Osteocyte (in vitro differentiated cells): ENCODE results near the gene EN1. TPM values are rescaled to one million over a fixed set of nuclear protein-coding genes. Genes with fewer than 3 reads are reported as not detected.

Experiments used
- DNase-seq: peaks from one replicate; pipeline ENCODE4 v3.0.0; 2021; ENCODE audit warnings: mixed read lengths; ENCODE audit not compliant: unreplicated experiment; ENCODE audit errors: extremely low spot score
- H3K27ac Mint-ChIP-seq: one replicate; pipeline ENCODE4 v1.8.0; 2021; ENCODE audit warnings: mild to moderate bottlenecking, mixed read lengths; ENCODE audit not compliant: unreplicated experiment
- H3K27me3 Mint-ChIP-seq: one replicate; pipeline ENCODE4 v1.8.0; 2021; ENCODE audit warnings: mixed read lengths; ENCODE audit not compliant: unreplicated experiment
- H3K36me3 Mint-ChIP-seq: one replicate; pipeline ENCODE4 v1.8.0; 2021; ENCODE audit warnings: mixed read lengths; ENCODE audit not compliant: unreplicated experiment
- H3K4me1 Mint-ChIP-seq: one replicate; pipeline ENCODE4 v1.8.0; 2021; ENCODE audit warnings: mixed read lengths; ENCODE audit not compliant: unreplicated experiment
- H3K4me3 Mint-ChIP-seq: one replicate; pipeline ENCODE4 v1.8.0; 2021; ENCODE audit warnings: mild to moderate bottlenecking, moderate library complexity, mixed read lengths; ENCODE audit not compliant: unreplicated experiment
- H3K9me3 Mint-ChIP-seq: one replicate; pipeline ENCODE4 v1.8.0; 2021; ENCODE audit warnings: mixed read lengths; ENCODE audit not compliant: unreplicated experiment
- total RNA-seq: library from RNA; stranded (reverse); gene quantifications from 2 replicates; pipeline ENCODE4 v1.2.1, GENCODE V29; 2021
- TF ChIP-seq, protein P1 (sequence below): fragments of 200-600 bp; sonication (generic); IDR thresholded peaks from 2 replicates; pipeline ENCODE4 v1.5.0; 2021; ENCODE audit warnings: antibody characterized with exemption, mild to moderate bottlenecking, moderate library complexity

Gene EN1
- total RNA-seq, 1 donor from 2014 or later: not detected

DNA sequence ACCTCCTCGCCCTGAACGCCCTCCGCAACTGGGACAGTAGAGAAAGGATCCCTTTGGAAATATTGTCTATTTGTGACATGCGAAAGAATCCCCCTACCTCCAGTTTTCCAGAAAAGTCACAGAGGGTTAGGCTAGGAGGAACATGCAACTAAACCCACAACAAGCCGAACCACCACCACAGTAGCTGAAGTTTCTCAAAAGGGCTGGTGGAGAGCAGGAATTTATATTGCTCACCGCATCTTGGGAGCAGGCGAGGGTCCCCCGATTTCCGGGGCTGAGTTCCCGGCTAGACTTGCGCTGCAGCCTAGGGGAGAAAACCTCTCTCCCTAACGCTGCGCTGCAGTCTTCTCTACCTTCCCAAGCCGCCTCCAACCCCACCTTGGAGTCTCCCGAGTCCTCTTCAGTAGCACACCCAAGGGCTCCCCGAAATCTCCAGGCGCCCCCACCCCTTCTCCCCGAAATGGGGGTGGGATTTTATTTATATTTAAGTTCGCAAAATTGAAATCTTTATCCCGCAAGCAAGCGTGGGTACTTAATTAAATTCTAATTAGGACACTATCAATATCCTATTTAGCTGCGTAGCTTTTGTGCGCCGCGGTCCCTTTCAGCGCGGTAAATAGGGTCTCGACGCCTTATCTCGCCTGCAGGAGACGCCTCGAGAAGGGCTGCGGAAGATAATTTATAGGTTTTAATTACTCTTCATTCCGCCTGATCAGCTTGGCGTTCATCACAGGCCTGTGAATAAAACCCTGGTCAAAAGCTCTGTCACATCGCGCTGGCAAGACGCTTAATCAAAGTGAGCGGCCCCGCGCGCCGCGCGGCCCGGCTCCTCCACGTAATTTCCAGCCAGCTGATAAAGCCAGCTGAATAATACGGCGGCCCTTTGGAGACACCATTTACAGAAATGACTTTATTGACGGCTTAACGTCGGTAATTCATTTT is 2.0 kb upstream of the EN1 start:
- no peak overlapping the region for H3K27ac Mint-ChIP-seq
- DNase-seq: peak; percentile 78
- H3K4me3 Mint-ChIP-seq: peak overlapping the region; percentile 14

DNA sequence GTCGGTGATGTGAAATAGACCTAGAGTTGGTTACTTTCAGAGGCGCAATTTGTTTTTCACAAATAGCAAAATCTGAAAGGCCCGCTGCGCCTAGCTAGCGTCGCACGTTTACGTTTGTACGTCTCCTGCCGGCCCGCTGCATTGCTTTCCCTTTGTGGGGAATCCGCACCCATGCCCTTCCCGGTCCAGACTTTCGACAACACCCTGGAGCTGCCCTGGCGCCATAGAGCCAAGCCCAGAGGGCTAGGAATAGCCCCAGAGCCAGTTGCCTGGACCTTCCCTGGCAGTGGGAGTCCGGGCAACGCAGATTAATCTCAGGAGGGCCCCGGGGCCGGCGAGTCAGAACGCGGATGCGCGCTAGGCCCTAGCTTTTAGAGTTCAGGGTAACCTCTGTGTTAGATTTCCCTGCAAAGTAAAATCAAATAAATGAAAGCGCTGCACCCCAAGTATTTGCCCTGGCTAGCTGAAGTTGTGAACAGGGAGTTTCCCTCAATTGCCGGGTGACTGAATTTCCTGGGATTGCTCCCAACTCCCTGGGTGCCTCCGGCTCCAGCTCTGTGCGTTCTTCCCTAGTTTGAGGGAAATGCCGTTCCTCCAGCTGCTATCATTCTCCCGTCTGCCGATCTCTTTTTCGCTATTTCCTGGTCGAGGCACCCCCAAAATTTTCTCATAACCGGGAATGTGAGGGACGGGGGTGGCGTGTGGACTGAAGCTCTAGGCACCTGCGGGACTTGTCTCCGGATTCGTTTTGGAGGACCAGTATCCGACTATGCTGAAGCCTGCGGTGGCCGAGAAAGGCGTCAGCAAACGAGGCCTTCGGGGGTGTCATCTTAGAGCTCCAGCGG is 1.2 kb upstream of the EN1 start:
- no peak overlapping the region for H3K27ac Mint-ChIP-seq
- peaks cover 85% of the 10 kb centered on the region for H3K27me3 Mint-ChIP-seq
- DNase-seq: peak; percentile 77
- peak overlapping the region; percentile 36 for H3K4me3 Mint-ChIP-seq
- H3K9me3 Mint-ChIP-seq: no peaks in the 10 kb centered on the region
- peaks cover 17% of the 10 kb centered on the region for H3K4me1 Mint-ChIP-seq
- TF ChIP-seq, protein P1, sequence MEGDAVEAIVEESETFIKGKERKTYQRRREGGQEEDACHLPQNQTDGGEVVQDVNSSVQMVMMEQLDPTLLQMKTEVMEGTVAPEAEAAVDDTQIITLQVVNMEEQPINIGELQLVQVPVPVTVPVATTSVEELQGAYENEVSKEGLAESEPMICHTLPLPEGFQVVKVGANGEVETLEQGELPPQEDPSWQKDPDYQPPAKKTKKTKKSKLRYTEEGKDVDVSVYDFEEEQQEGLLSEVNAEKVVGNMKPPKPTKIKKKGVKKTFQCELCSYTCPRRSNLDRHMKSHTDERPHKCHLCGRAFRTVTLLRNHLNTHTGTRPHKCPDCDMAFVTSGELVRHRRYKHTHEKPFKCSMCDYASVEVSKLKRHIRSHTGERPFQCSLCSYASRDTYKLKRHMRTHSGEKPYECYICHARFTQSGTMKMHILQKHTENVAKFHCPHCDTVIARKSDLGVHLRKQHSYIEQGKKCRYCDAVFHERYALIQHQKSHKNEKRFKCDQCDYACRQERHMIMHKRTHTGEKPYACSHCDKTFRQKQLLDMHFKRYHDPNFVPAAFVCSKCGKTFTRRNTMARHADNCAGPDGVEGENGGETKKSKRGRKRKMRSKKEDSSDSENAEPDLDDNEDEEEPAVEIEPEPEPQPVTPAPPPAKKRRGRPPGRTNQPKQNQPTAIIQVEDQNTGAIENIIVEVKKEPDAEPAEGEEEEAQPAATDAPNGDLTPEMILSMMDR: no peak
- no peaks in the 10 kb centered on the region for H3K36me3 Mint-ChIP-seq

More for the DNA sequence above, 2.0 kb upstream of the EN1 start:
- H3K36me3 Mint-ChIP-seq: no peaks in the 10 kb centered on the region
- H3K9me3 Mint-ChIP-seq: no peaks in the 10 kb centered on the region
- H3K4me1 Mint-ChIP-seq: peaks cover 20% of the 10 kb centered on the region
- TF ChIP-seq, protein P1: no peak
- H3K27me3 Mint-ChIP-seq: peaks cover 86% of the 10 kb centered on the region

DNA sequence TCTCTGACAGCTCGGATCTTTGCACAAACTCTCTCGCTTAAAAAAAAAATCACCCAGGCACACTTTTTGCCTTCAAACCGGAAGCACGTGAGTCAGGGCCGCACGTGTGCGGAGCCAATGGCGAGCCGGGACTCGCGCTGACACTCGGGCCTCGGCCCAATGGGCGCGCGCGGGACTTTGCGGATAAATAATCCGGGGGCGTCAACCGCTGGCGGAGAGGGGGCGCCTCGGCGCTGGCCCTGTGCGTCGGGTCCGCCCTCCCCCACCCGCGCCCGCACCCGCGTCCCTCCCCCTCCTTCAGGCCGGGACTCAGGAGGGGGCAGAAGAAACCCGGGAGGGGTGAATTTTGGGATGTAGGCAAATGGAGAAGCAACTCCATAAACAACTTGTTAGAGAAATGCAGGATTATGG is 319 bp upstream of the EN1 start:
- TF ChIP-seq, protein P1: no peak
- Mint-ChIP-seq H3K4me1 (peaks cover 20% of the 10 kb centered on the region), H3K4me3 (peak overlapping the region; percentile 64), H3K9me3 (no peaks in the 10 kb centered on the region), H3K27me3 (peaks cover 84% of the 10 kb centered on the region), H3K36me3 (no peaks in the 10 kb centered on the region), H3K27ac (no peak overlapping the region)
- DNase-seq: peak; percentile 83

DNA sequence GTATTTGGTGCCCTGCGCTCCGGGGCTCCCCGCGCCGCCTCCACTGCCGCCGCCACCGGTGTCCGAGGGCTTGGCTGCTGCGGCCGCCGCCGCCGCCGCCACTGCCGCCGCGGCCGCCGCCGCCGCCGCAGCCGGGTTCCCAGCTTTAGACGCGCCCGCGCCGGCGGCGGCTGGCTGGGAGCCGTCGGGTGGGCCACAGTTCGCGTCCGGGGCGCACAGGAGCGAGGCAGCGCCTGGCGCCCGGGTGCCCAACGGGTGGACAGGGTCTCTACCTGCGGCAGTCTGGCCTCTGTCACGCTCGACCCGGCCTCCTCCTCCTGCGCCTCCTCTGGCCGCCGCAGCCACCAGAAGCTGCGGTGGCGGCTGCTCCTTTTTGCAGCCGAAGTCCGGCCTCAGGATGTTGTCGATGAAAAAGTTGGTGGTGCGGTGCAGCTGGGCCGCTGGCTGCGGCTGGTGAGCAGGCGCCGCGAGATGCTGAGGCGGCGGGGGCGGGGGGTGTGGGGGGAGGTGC is 951 bp downstream of the EN1 start:
- Mint-ChIP-seq H3K36me3 (no peaks in the 10 kb centered on the region), H3K27me3 (peaks cover 80% of the 10 kb centered on the region), H3K9me3 (no peaks in the 10 kb centered on the region), H3K27ac (no peak overlapping the region), H3K4me3 (no peak overlapping the region), H3K4me1 (peaks cover 27% of the 10 kb centered on the region)
- DNase-seq: no peak
- TF ChIP-seq, protein P1: no peak
